ENCODE data around the gene TXNDC2.

- TF ChIP-seq POLR2AphosphoS5 (IDR thresholded peaks at IDR 0.05) (no peak), CTCF (IDR thresholded peaks at IDR 0.05) (no peak)
These were observed 7.0 kb upstream of the TXNDC2 start for GRCh38 chr18:9878783-9879242.
